ENCODE data around the gene CTSE.

CTSE gene

DNA sequence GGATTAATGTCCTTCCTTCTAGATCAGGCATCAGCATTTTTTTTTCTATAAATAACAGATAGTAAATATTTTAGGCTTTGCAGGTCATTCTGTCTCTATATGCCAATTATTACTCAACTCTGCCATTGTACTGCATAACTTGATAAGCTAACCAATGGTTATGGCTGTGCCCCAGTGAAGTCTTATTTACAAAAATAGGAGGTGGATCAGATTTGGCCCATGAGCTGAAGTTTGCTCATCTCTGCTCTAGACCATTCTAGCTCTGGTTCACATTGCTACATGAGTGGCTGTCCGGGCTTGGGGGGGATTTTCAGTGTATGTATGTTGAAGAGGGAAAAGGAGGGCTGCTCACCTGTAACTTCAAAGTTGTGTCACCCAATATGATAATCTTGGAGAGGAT, 30.6 kb downstream of the CTSE start:
- no peak for DNase-seq (ENCODE audit: low read depth)
- no peak overlapping the region for H3K4me3 ChIP-seq (ENCODE audit: low read depth, low read length)
- TF ChIP-seq, protein P1, sequence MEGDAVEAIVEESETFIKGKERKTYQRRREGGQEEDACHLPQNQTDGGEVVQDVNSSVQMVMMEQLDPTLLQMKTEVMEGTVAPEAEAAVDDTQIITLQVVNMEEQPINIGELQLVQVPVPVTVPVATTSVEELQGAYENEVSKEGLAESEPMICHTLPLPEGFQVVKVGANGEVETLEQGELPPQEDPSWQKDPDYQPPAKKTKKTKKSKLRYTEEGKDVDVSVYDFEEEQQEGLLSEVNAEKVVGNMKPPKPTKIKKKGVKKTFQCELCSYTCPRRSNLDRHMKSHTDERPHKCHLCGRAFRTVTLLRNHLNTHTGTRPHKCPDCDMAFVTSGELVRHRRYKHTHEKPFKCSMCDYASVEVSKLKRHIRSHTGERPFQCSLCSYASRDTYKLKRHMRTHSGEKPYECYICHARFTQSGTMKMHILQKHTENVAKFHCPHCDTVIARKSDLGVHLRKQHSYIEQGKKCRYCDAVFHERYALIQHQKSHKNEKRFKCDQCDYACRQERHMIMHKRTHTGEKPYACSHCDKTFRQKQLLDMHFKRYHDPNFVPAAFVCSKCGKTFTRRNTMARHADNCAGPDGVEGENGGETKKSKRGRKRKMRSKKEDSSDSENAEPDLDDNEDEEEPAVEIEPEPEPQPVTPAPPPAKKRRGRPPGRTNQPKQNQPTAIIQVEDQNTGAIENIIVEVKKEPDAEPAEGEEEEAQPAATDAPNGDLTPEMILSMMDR (IDR thresholded peaks at IDR 0.05; ENCODE audit: control insufficient read depth, extremely low read depth, insufficient read depth): no peak

DNA sequence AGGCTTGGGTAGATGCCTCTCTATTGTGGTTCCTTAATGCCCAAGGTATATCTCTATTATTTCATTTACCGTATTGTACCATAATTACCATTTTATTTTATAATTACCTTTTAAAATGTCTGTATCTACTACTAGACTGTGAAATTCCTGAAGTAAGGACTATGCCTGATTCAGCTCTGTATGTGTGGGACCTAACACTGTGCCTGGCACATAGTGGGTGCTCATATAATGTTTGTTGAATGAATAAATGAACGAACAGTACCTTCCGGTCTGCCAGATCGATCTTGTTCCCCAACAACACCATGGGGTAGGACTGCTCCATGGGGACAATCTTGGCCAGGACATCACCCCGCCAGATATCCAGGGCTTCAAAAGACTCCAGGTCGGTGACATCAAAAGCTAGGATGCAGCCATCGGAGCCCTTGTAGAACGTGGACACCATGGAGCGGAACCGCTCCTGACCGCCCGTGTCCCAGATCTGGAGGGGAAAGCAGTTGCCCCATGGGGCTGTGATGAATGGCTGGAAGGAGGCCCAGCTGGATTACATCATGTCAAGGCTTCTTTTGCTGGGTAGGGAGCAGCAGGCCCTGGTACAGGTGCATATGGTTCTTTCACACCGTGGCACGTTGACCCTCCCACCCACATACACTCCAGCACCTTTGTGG, 31.3 kb downstream of the CTSE start:
- TF ChIP-seq, protein P1 (IDR thresholded peaks at IDR 0.05; ENCODE audit: control insufficient read depth, extremely low read depth, insufficient read depth): no peak
- no peak overlapping the region for H3K4me3 ChIP-seq (ENCODE audit: low read depth, low read length)
- no peak for DNase-seq (ENCODE audit: low read depth)

DNA sequence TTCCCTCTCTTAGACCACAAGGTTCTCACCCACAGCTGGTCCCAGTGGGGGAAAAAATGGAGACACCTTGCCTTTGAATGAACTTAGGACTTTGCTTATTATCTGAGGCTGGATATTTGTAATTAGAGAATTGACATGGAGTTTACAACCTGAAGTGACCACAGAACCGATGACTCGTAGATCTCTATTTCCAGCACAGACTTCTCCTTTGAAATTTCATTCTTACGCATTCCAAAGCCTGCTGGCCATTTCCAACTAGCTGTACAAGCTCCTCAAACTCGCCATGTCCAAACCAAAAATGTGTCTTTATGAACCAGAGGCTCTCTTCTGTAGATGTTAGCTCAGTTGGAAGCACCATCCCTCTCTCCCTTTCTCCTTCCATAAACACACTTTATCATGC, 32.5 kb downstream of the CTSE start:
- H3K4me3 ChIP-seq (ENCODE audit: low read depth, low read length): no peak overlapping the region
- no peak for DNase-seq (ENCODE audit: low read depth)
- TF ChIP-seq, protein P1 (IDR thresholded peaks at IDR 0.05; ENCODE audit: control insufficient read depth, extremely low read depth, insufficient read depth): no peak

DNA sequence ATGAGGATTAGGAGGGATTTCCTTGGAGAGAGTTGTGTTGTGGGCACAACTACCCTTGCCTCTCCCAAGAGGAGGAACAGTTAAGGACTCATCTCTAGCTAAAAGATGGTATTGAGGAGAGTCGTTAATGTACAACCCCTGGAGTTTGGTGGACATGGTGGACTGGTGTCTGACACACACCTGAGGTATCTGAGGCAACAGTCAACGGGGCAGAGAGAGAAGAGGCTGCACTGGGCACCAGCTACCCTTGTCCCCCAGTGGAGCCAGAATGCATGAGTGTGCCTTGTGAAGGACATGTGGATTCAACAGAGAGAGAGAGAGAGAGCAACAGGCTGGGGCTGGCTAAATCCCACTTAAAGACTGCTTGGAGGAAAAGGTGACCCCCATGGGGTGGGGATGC, 33.5 kb downstream of the CTSE start:
- no peak for DNase-seq (ENCODE audit: low read depth)
- TF ChIP-seq, protein P1 (IDR thresholded peaks at IDR 0.05; ENCODE audit: control insufficient read depth, extremely low read depth, insufficient read depth): no peak
- H3K4me3 ChIP-seq (ENCODE audit: low read depth, low read length): no peak overlapping the region

DNA sequence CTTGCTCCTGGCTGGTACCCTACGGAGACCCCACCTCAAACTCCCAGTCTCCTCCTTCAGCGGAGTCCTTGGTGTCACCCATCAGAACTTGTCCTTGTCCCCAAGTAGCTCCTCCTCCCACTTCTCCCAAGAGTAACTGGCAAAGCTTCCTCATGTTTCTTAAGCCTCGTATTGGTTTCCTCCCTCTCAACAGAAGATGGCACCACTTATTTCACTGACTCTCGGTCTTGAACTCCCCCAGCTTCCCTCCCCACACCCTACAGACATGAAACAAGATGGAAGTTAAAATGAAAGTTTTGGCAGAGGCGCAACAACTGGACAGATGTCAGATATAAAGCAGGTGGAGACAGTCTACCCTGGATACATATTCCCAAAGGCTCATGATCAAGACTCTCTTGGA, 33.9 kb downstream of the CTSE start:
- TF ChIP-seq, protein P1 (IDR thresholded peaks at IDR 0.05; ENCODE audit: control insufficient read depth, extremely low read depth, insufficient read depth): no peak
- H3K4me3 ChIP-seq (ENCODE audit: low read depth, low read length): no peak overlapping the region
- DNase-seq (ENCODE audit: low read depth): no peak

DNA sequence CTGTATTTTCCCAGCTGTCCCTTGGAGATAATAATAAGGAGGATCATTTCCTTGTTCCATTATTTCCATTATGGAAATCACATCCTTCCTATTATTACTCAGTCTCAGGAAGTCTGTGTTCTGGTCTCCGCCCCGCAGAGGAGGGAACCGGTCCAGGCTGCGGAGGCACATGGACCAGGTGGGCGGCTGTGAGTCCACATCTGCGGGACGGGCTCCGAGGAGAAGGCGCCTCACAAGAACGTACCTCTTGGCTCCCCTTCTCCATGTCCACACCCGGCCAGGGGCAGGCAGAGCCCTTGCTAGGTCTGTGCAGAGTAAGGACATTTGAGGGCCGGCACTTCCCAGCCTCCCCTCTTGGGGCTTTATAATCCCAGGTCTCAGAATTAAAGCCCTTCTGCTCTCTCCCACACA, 35.1 kb downstream of the CTSE start:
- H3K4me3 ChIP-seq (ENCODE audit: low read depth, low read length): no peak overlapping the region
- TF ChIP-seq, protein P1 (IDR thresholded peaks at IDR 0.05; ENCODE audit: control insufficient read depth, extremely low read depth, insufficient read depth): no peak
- no peak for DNase-seq (ENCODE audit: low read depth)

DNA sequence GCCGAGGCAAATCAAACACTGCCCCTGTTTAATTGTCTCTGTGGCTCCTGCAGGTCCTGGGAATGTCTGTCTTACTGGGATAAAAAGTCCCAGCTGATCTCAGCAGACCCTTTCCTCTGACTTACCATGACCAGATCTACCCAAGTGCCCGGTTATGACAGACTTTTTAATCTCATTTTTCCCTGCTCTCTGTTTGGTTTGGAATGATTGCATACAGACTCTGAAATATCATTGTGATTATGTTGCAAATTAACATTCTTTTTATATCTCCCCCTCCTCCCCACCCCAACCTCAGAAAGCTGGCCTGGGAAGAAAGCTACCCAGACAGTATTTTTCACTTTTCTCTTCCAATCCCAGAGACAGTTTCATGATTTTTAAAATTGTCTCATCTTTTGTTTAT, 36.8 kb downstream of the CTSE start:
- DNase-seq (ENCODE audit: low read depth): no peak
- no peak overlapping the region for H3K4me3 ChIP-seq (ENCODE audit: low read depth, low read length)
- TF ChIP-seq, protein P1 (IDR thresholded peaks at IDR 0.05; ENCODE audit: control insufficient read depth, extremely low read depth, insufficient read depth): no peak

Data from LNCaP clone FGC (cell line).